ENCODE results near the gene IL7R. TPM values are rescaled to one million over a fixed set of nuclear protein-coding genes. Genes with fewer than 3 reads are reported as not detected.

Gene IL7R
- total and polyA plus RNA-seq, 10 of the 15 experiments (the other 5 are each of a cell fraction or from before 2014, with no cell fraction given) = 0.40 to 21.1 (median 0.85) TPM

DNA sequence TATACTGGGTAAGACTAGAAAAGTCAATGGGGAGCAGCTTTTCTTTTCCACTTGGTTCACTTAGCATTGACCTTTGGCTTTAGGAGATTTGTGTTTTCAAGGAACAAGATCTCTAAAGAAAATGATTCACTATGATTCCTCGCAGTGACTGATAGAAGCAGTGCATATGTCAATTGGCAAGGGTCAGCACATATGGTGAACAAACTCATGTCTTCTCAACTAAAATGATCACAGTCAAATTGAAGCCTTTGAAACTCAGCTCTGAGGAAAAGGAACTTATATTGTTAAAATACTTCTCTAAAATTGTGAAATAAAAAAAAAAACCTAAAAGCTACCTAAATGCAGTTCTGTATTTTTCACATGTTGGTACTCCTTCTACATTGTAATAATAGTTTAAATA is 43.2 kb upstream of the IL7R start (continued):
- TF ChIP-seq, protein P1, sequence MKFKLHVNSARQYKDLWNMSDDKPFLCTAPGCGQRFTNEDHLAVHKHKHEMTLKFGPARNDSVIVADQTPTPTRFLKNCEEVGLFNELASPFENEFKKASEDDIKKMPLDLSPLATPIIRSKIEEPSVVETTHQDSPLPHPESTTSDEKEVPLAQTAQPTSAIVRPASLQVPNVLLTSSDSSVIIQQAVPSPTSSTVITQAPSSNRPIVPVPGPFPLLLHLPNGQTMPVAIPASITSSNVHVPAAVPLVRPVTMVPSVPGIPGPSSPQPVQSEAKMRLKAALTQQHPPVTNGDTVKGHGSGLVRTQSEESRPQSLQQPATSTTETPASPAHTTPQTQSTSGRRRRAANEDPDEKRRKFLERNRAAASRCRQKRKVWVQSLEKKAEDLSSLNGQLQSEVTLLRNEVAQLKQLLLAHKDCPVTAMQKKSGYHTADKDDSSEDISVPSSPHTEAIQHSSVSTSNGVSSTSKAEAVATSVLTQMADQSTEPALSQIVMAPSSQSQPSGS (IDR thresholded peaks at IDR 0.05; ENCODE audit: low read length) = no peak
- TF ChIP-seq SREBF1 (IDR thresholded peaks at IDR 0.05; ENCODE audit: low read length) = no peak

DNA sequence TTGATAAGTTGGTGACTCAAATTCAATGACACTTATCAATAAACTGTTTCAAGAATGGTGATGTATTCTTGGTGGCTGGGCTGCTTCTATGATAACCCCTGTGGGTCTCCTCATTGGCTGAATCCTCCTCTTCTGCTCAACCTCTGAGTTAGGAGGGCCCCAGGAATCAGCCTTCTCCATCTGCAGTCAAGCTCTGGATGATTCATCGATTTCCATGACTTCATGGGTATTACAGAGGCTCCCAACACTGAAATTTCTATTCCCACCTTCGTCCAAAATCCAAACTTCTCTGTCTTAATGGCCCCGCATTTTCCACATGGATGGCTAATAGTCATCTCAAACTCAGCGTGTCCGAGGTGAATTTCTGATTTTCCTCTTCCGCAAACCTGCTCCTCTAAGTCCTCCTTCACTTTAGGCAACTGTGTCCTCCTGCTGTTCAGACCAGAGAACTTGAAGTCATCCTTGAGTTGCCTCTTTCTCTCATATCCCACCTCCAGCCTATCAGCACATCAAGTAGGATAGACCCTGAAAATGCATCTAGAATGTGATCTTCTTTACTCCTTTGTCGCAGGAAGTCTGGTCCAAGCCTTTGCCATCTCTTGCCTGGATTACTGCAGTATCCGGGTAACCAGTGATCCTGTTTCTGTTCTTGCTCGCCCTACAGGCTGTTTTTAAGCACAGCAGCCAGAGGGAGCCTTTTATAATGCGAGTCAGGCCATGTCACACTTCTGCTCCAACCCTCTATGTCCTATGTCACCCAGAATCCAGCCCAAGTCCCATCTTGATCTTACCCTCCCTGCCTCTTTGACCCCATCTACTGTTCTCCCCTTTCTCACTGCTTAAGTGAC is 41.4 kb upstream of the IL7R start:
- H3K9me3 ChIP-seq (replicated peaks; ENCODE audit: control insufficient read depth, insufficient read depth, low read length) = no peaks in the 10 kb centered on the region
- DNase-seq (ENCODE audit: low read depth, low spot score) = no peak
- 39% methylated on average over 10 of the region's 10 CpGs for WGBS (ENCODE audit: insufficient coverage, insufficient replicate concordance, low lambda C conversion rate, missing lambda C conversion rate)

More for the DNA sequence above, 41.4 kb upstream of the IL7R start:
- Histone ChIP-seq H3K79me2 (ENCODE audit: control insufficient read depth, insufficient read depth, low read length) (no peaks in the 10 kb centered on the region), H2AFZ (ENCODE audit: control insufficient read depth, low read depth, low read length) (no peak overlapping the region), H3K4me3 (no peak overlapping the region), H3K4me1 (ENCODE audit: control insufficient read depth, insufficient read depth, low read length) (no peaks in the 10 kb centered on the region), H3K9ac (ENCODE audit: control insufficient read depth, insufficient read depth, low read length) (no peak overlapping the region), H3K4me2 (ENCODE audit: control insufficient read depth, insufficient read depth) (no peak overlapping the region), H3K27ac (ENCODE audit: control insufficient read depth, insufficient read depth) (no peak overlapping the region), H4K20me1 (ENCODE audit: control insufficient read depth, insufficient read depth) (no peaks in the 10 kb centered on the region), H3K27me3 (replicated peaks in 1 of 2; ENCODE audit: control insufficient read depth in 2 of 2, insufficient read depth in 2 of 2, low read length in 1 of 2) (no peaks in the 10 kb centered on the region), H3K36me3 (ENCODE audit: control insufficient read depth in 2 of 2, insufficient read depth in 2 of 2, low read length in 1 of 2) (no peaks in the 10 kb centered on the region)
- ChIA-PET SMC1A (ENCODE audit: uncharacterized antibody, unreplicated experiment) (interaction anchor here (1.0 to 1.2 kb wide), 2 partner anchors 109 to 112 kb away, joined by 3 to 5 read pairs; no protein-coding TSS in a partner anchor), RAD21 (ENCODE audit: unreplicated experiment) (no interaction called here), POLR2A (no interaction called here), CTCF (interaction anchor here (0.6 to 1.3 kb wide), 6 partner anchors 8 to 394 kb away, joined by 3 to 4 read pairs (median 3); no protein-coding TSS in a partner anchor)
- in situ Hi-C loops (cut with MboI) (no loop called here), intact Hi-C loops (cut with micrococcal nuclease; ENCODE audit: unreplicated experiment) (no loop called here)
- TF ChIP-seq SREBF1 (IDR thresholded peaks at IDR 0.05; ENCODE audit: low read length) (no peak), NR2F1 (conservative IDR thresholded peaks at IDR 0.05) (no peak), POLR2AphosphoS2 (IDR thresholded peaks at IDR 0.05; ENCODE audit: low read depth, low read length) (no peak), SMC3 (IDR thresholded peaks at IDR 0.05; ENCODE audit: borderline replicate concordance, low read length) (peak; percentile 31; the same call in 1 of the 2 replicates)
- TF ChIP-seq, protein P2, sequence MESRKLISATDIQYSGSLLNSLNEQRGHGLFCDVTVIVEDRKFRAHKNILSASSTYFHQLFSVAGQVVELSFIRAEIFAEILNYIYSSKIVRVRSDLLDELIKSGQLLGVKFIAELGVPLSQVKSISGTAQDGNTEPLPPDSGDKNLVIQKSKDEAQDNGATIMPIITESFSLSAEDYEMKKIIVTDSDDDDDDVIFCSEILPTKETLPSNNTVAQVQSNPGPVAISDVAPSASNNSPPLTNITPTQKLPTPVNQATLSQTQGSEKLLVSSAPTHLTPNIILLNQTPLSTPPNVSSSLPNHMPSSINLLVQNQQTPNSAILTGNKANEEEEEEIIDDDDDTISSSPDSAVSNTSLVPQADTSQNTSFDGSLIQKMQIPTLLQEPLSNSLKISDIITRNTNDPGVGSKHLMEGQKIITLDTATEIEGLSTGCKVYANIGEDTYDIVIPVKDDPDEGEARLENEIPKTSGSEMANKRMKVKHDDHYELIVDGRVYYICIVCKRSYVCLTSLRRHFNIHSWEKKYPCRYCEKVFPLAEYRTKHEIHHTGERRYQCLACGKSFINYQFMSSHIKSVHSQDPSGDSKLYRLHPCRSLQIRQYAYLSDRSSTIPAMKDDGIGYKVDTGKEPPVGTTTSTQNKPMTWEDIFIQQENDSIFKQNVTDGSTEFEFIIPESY (IDR thresholded peaks at IDR 0.05) = no peak
- TF ChIP-seq, protein P3, sequence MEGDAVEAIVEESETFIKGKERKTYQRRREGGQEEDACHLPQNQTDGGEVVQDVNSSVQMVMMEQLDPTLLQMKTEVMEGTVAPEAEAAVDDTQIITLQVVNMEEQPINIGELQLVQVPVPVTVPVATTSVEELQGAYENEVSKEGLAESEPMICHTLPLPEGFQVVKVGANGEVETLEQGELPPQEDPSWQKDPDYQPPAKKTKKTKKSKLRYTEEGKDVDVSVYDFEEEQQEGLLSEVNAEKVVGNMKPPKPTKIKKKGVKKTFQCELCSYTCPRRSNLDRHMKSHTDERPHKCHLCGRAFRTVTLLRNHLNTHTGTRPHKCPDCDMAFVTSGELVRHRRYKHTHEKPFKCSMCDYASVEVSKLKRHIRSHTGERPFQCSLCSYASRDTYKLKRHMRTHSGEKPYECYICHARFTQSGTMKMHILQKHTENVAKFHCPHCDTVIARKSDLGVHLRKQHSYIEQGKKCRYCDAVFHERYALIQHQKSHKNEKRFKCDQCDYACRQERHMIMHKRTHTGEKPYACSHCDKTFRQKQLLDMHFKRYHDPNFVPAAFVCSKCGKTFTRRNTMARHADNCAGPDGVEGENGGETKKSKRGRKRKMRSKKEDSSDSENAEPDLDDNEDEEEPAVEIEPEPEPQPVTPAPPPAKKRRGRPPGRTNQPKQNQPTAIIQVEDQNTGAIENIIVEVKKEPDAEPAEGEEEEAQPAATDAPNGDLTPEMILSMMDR (IDR thresholded peaks at IDR 0.05 in 2 of 3, conservative IDR thresholded peaks at IDR 0.05 in 1 of 3; ENCODE audit: control insufficient read depth in 2 of 3, extremely low read depth in 1 of 3, insufficient read depth in 1 of 3, low read depth in 3 of 3, low read length in 3 of 3) = peak; percentile 44 to 66 (median 64)
- FAIRE-seq (no peak), ATAC-seq (peak; percentile 95)
- no TSS peak for BruUV-seq (replicated peaks)

Data from GM12878 (cell line).